ENCODE data around the gene LTBP4.

DNA sequence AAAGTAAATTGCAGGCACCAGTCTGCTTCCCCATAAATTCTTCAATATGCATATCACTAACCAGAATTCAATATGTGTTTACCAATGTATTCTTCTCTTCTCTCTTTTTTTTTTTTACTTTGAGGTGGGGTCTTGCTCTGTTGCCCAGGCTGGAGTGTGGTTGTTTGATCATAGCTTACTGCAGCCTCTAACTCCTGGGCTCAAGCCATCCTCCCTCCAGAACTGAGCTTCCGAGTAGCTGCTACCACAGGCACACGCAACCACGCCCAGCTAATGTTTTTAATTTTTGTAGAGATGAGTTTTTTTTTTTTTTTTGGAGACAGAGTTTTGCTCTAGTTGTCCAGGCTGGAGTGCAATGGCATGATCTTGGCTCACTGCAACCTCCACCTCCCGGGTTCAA lies 16.8 kb downstream of the LTBP4 start:
- TF ChIP-seq, protein P1, sequence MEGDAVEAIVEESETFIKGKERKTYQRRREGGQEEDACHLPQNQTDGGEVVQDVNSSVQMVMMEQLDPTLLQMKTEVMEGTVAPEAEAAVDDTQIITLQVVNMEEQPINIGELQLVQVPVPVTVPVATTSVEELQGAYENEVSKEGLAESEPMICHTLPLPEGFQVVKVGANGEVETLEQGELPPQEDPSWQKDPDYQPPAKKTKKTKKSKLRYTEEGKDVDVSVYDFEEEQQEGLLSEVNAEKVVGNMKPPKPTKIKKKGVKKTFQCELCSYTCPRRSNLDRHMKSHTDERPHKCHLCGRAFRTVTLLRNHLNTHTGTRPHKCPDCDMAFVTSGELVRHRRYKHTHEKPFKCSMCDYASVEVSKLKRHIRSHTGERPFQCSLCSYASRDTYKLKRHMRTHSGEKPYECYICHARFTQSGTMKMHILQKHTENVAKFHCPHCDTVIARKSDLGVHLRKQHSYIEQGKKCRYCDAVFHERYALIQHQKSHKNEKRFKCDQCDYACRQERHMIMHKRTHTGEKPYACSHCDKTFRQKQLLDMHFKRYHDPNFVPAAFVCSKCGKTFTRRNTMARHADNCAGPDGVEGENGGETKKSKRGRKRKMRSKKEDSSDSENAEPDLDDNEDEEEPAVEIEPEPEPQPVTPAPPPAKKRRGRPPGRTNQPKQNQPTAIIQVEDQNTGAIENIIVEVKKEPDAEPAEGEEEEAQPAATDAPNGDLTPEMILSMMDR (IDR thresholded peaks at IDR 0.05; ENCODE audit: insufficient read depth, low read depth, low read length), result no peak
- no peak for TF ChIP-seq EZH2 (IDR thresholded peaks at IDR 0.05; ENCODE audit: insufficient read depth, low read length)

Data from astrocyte (in vitro differentiated cells and primary cell).